IMR-90 (cell line): ENCODE data around the gene PDGFA. TPM values are rescaled to one million over a fixed set of nuclear protein-coding genes. Genes with fewer than 3 reads are reported as not detected.

Experiments
- ATAC-seq: fragments of 200-7000 bp; cut with Tn5 transposase; 2 replicates; pipeline ENCODE4 v1.9.1; 2020; ENCODE audit warnings: low read depth, mild to moderate bottlenecking, moderate library complexity
- BruUV-seq: library from RNA; stranded (reverse); fragments of 400-500 nt; replicated peaks from 2 replicates; lab custom pipeline; 2021; lab: Mats Ljungman, UMichigan
- CTCF ChIA-PET: fragments of 300-600 bp; formaldehyde crosslinking; extraction: SDS; loops from one replicate; lab custom pipeline; 2021; ENCODE audit warnings: antibody characterized with exemption; lab: Yijun Ruan, JAX
- POLR2A ChIA-PET: fragments of 300-600 bp; sonication (Branson Sonifier 250); formaldehyde crosslinking; loops from one replicate; lab custom pipeline; 2022; ENCODE audit warnings: antibody characterized with exemption; ENCODE audit not compliant: unreplicated experiment; lab: Charles Lee
- DNase-seq: peaks from one replicate; pipeline ENCODE4 v3.0.0; 2013
- H2AFZ ChIP-seq: replicated peaks from 2 replicates; pipeline ENCODE3; 2013; ENCODE audit warnings: low read length, mild to moderate bottlenecking; ENCODE audit not compliant: poor library complexity
- H2AK5ac ChIP-seq: 2 replicates; pipeline ENCODE4 v1.6.1; 2013; ENCODE audit warnings: low read depth, low read length, inconsistent platforms
- H2AK9ac ChIP-seq: replicated peaks from 2 replicates; pipeline ENCODE3; 2013; ENCODE audit warnings: mild to moderate bottlenecking, low read depth, low read length, moderate library complexity; ENCODE audit not compliant: poor library complexity
- H2BK120ac ChIP-seq: 2 replicates; pipeline ENCODE4 v1.6.1; 2013; ENCODE audit warnings: low read depth, low read length, inconsistent platforms
- H2BK15ac ChIP-seq: 3 replicates; pipeline ENCODE4 v1.6.1; 2013; ENCODE audit warnings: low read depth, low read length, inconsistent platforms
- H2BK20ac ChIP-seq: 2 replicates; pipeline ENCODE4 v1.6.1; 2013; ENCODE audit warnings: low read depth, mild to moderate bottlenecking, inconsistent platforms, low read length, moderate library complexity
- H2BK5ac ChIP-seq: 2 replicates; pipeline ENCODE4 v1.6.1; 2013; ENCODE audit warnings: mild to moderate bottlenecking, low read depth, low read length, inconsistent platforms; ENCODE audit not compliant: poor library complexity, severe bottlenecking
- H3K14ac ChIP-seq: replicated peaks from 2 replicates; pipeline ENCODE4 v1.6.1; 2013; ENCODE audit warnings: low read depth, low read length, inconsistent platforms
- H3K18ac ChIP-seq: 2 replicates; pipeline ENCODE4 v1.6.1; 2013; ENCODE audit warnings: low read depth, low read length, control low read depth
- H3K23ac ChIP-seq: 2 replicates; pipeline ENCODE4 v1.6.1; 2013; ENCODE audit warnings: low read depth, low read length, inconsistent platforms
- H3K27ac ChIP-seq: 2 replicates; pipeline ENCODE4 v1.5.1; 2013; ENCODE audit warnings: mild to moderate bottlenecking, control low read depth, low read length; ENCODE audit not compliant: insufficient read depth
- H3K27me3 ChIP-seq: 2 replicates; pipeline ENCODE4 v1.6.1; 2013; ENCODE audit warnings: low read length; ENCODE audit not compliant: control insufficient read depth, insufficient read depth
- H3K36me3 ChIP-seq: 2 replicates; pipeline ENCODE4 v1.6.1; 2013; ENCODE audit warnings: low read length, mixed read lengths; ENCODE audit not compliant: control insufficient read depth, insufficient read depth
- H3K4ac ChIP-seq: 2 replicates; pipeline ENCODE4 v1.6.1; 2013; ENCODE audit warnings: low read depth, low read length, inconsistent platforms
- H3K4me1 ChIP-seq: 2 replicates; pipeline ENCODE4 v1.6.1; 2013; ENCODE audit warnings: low read length, mixed read lengths; ENCODE audit not compliant: control insufficient read depth, insufficient read depth
- H3K4me2 ChIP-seq: 2 replicates; pipeline ENCODE4 v1.6.1; 2013; ENCODE audit warnings: low read depth, mild to moderate bottlenecking, control low read depth, low read length, moderate library complexity
- H3K4me3 ChIP-seq: 2 replicates; pipeline ENCODE4 v1.5.1; 2013; ENCODE audit warnings: low read depth, mild to moderate bottlenecking, control low read depth, low read length, moderate library complexity; ENCODE audit not compliant: insufficient read depth
- H3K56ac ChIP-seq: 2 replicates; pipeline ENCODE4 v1.6.1; 2013; ENCODE audit warnings: low read length, inconsistent platforms; ENCODE audit not compliant: insufficient read depth; ENCODE audit errors: extremely low read depth
- H3K79me1 ChIP-seq, 2 experiments: 2 replicates each; pipeline ENCODE4 v1.6.1; 2013; ENCODE audit warnings: low read length in 2 of 2, inconsistent platforms in 1 of 2, low read depth in 1 of 2
- H3K9ac ChIP-seq: 2 replicates; pipeline ENCODE4 v1.6.1; 2013; ENCODE audit warnings: low read depth, low read length, control low read depth
- H3K9me1 ChIP-seq: 2 replicates; pipeline ENCODE4 v1.6.1; 2013; ENCODE audit warnings: low read length, inconsistent platforms; ENCODE audit not compliant: insufficient read depth
- H3K9me3 ChIP-seq: 2 replicates; pipeline ENCODE4 v1.6.1; 2013; ENCODE audit warnings: low read length; ENCODE audit not compliant: control insufficient read depth, insufficient read depth
- H4K20me1 ChIP-seq: 2 replicates; pipeline ENCODE4 v1.6.1; 2013; ENCODE audit warnings: low read length, inconsistent platforms; ENCODE audit not compliant: insufficient read depth
- H4K5ac ChIP-seq: 2 replicates; pipeline ENCODE4 v1.6.1; 2013; ENCODE audit warnings: mild to moderate bottlenecking, low read depth, low read length, control low read depth
- H4K8ac ChIP-seq, 2 experiments: 2 replicates each; pipeline ENCODE4 v1.6.1; 2013; ENCODE audit warnings: low read depth in 2 of 2, low read length in 2 of 2, control low read depth in 1 of 2, inconsistent platforms in 1 of 2
- H4K91ac ChIP-seq: 2 replicates; pipeline ENCODE4 v1.6.1; 2013; ENCODE audit warnings: low read depth, low read length, inconsistent platforms; ENCODE audit not compliant: insufficient read depth
- CEBPB ChIP-seq: IDR thresholded peaks from 2 replicates; pipeline ENCODE4 v1.6.1; 2012; ENCODE audit warnings: low read depth, low read length, improper control_type of control experiment
- CHD1 ChIP-seq: IDR thresholded peaks from 2 replicates; pipeline ENCODE4 v1.6.1; 2012; ENCODE audit warnings: low read depth, low read length, improper control_type of control experiment
- FOS ChIP-seq: fragments of 150-350 bp; IDR thresholded peaks from 2 replicates; pipeline ENCODE4 v1.6.1; 2016; ENCODE audit warnings: low read depth, low read length
- MAZ ChIP-seq: IDR thresholded peaks from 2 replicates; pipeline ENCODE4 v1.6.1; 2012; ENCODE audit warnings: low read depth, mild to moderate bottlenecking, low read length, improper control_type of control experiment, moderate library complexity, borderline replicate concordance
- MXI1 ChIP-seq: IDR thresholded peaks from 2 replicates; pipeline ENCODE4 v1.6.1; 2012; ENCODE audit warnings: low read depth, mild to moderate bottlenecking, low read length, moderate library complexity, borderline replicate concordance
- NFE2L2 ChIP-seq: fragments of 150-350 bp; IDR thresholded peaks from 2 replicates; pipeline ENCODE4 v1.6.1; 2016; ENCODE audit warnings: low read depth, mild to moderate bottlenecking, low read length
- RAD21 ChIP-seq: IDR thresholded peaks from 2 replicates; pipeline ENCODE4 v1.6.1; 2012; ENCODE audit warnings: low read length, improper control_type of control experiment
- RCOR1 ChIP-seq: IDR thresholded peaks from 2 replicates; pipeline ENCODE4 v1.6.1; 2012; ENCODE audit warnings: mild to moderate bottlenecking, low read length, improper control_type of control experiment; ENCODE audit not compliant: insufficient replicate concordance
- RFX5 ChIP-seq: IDR thresholded peaks from 2 replicates; pipeline ENCODE4 v1.8.0; 2012; ENCODE audit warnings: low read depth, mild to moderate bottlenecking, low read length, moderate library complexity
- SMC3 ChIP-seq: fragments of 150-350 bp; IDR thresholded peaks from 2 replicates; pipeline ENCODE4 v1.6.1; 2016; ENCODE audit warnings: low read depth, mild to moderate bottlenecking, antibody characterized with exemption, low read length, moderate library complexity
- WGBS, 2 experiments: methylation state at CpG; one replicate each; pipeline versions ENCODE4 v1.1.5 to v1.1.7; 2013; ENCODE audit warnings: missing lambda C conversion rate in 2 of 2; ENCODE audit not compliant: insufficient read length in 1 of 2; ENCODE audit errors: extremely low coverage in 2 of 2; 5-methylcytosine and 5-hydroxymethylcytosine counted together
- dilution Hi-C: fragments of 300-500 bp; cut with HindIII; formaldehyde crosslinking; loops from one replicate; pipeline ENCODE4 v1.14.3; 2018; ENCODE audit warnings: low sequenced_read_pairs; ENCODE audit not compliant: unreplicated experiment
- in situ Hi-C: fragments of 300-500 bp; cut with MboI; formaldehyde crosslinking; loops from 3 replicates; pipeline ENCODE4 v1.14.3; 2019; ENCODE audit warnings: low sequenced_read_pairs, inconsistent platforms, mixed read lengths
- intact Hi-C: fragments of 100-400 bp; cut with micrococcal nuclease; formaldehyde crosslinking; loops from 2 replicates; pipeline ENCODE4 v1.10.0; 2022
- polyA plus RNA-seq, 3 experiments: library from polyadenylated mRNA; depleted of rRNA; stranded (reverse); fragments of >200 nt; gene quantifications; 2 replicates each; pipeline ENCODE4 v1.2.3, GENCODE V29; 2012; ENCODE audit warnings: low replicate concordance in 1 of 3
- total RNA-seq: library from RNA; depleted of rRNA; stranded (reverse); fragments of >200 nt; gene quantifications from 2 replicates; pipeline ENCODE4 v1.2.3, GENCODE V29; 2012
- TF ChIP-seq, protein P1 (sequence below): fragments of 150-350 bp; IDR thresholded peaks from 2 replicates; pipeline ENCODE4 v1.6.1; 2017; ENCODE audit warnings: mild to moderate bottlenecking, antibody characterized with exemption, low read length, low read depth
- TF ChIP-seq, protein P2 (sequence below): fragments of 150-350 bp; IDR thresholded peaks from 2 replicates; pipeline ENCODE4 v1.6.1; 2016; ENCODE audit warnings: low read depth, mild to moderate bottlenecking, low read length, moderate library complexity, borderline replicate concordance
- TF ChIP-seq, protein P3 (sequence below): conservative IDR thresholded peaks from 2 replicates; pipeline ENCODE4 v1.5.1; 2012; ENCODE audit warnings: mild to moderate bottlenecking, low read depth, low read length, improper control_type of control experiment

The PDGFA gene
- total and polyA plus RNA-seq, 2 of the 4 experiments (the other 2 are of a cell fraction), result 3.3 to 3.8 TPM

DNA sequence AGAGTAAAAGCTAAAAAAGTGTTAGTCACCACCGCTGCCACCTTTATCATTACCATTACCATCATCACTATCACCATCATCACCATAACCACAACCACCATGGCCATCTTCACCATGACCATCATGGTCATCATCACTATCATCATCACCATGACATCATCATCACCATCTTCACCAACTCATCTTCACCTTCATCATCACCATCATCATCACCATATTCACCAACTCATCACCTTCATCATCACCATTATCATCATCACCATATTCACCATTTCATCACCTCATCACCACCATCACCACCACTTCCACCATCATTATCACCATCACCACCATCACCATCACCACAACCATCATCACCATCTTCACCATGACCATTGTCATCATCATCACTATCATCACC, 46.5 kb upstream of the PDGFA start:
- 0 out of 2 replicates have a peak, but pooled peaks cover 3% of the 10 kb centered on the region for H3K9me1 ChIP-seq
- H3K27me3 ChIP-seq, result no peaks in the 10 kb centered on the region; the same call in 1 of the 2 replicates
- no peak overlapping the region for H3K23ac ChIP-seq
- H3K18ac ChIP-seq, result no peak overlapping the region
- 71% methylated on average over 1 of the region's 1 CpG; no CpG with 5 or more reads in 1 of the 2 experiments for WGBS, 2 experiments
- no peak overlapping the region for H2BK15ac ChIP-seq
- POLR2A ChIA-PET, result no interaction called here
- H4K5ac ChIP-seq, result no peak overlapping the region
- ATAC-seq (no peak), DNase-seq (no peak)
- H2AFZ ChIP-seq, result no peak overlapping the region
- no peaks in the 10 kb centered on the region for H3K79me1 ChIP-seq
- CTCF ChIA-PET, result no interaction called here
- no peak overlapping the region for H3K4ac ChIP-seq
- H3K4me2 ChIP-seq, result no peak overlapping the region
- H4K8ac ChIP-seq, result no peak overlapping the region
- no peaks in the 10 kb centered on the region for H3K36me3 ChIP-seq
- no peaks in the 10 kb centered on the region for H4K20me1 ChIP-seq
- no peak overlapping the region for H2BK20ac ChIP-seq
- no peak overlapping the region for H2AK5ac ChIP-seq
- in situ Hi-C loops, result no loop called here
- dilution Hi-C loops, result no loop called here
- H3K56ac ChIP-seq, result no peak overlapping the region
- H3K14ac ChIP-seq, result no peak overlapping the region
- no peaks in the 10 kb centered on the region; the same call in 1 of the 2 replicates for H3K4me1 ChIP-seq
- H4K91ac ChIP-seq, result no peak overlapping the region
- H3K9ac ChIP-seq, result no peak overlapping the region
- intact Hi-C loops, result no loop called here
- H2BK5ac ChIP-seq, result no peak overlapping the region
- H3K27ac ChIP-seq, result no peak overlapping the region
- no peak overlapping the region for H3K4me3 ChIP-seq
- TF ChIP-seq MXI1 (no peak), RAD21 (no peak), RFX5 (no peak), NFE2L2 (no peak), CHD1 (no peak), MAZ (no peak), CEBPB (no peak), FOS (no peak), RCOR1 (no peak), SMC3 (no peak)
- TF ChIP-seq, protein P1, sequence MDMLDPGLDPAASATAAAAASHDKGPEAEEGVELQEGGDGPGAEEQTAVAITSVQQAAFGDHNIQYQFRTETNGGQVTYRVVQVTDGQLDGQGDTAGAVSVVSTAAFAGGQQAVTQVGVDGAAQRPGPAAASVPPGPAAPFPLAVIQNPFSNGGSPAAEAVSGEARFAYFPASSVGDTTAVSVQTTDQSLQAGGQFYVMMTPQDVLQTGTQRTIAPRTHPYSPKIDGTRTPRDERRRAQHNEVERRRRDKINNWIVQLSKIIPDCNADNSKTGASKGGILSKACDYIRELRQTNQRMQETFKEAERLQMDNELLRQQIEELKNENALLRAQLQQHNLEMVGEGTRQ, result no peak
- TF ChIP-seq, protein P2, sequence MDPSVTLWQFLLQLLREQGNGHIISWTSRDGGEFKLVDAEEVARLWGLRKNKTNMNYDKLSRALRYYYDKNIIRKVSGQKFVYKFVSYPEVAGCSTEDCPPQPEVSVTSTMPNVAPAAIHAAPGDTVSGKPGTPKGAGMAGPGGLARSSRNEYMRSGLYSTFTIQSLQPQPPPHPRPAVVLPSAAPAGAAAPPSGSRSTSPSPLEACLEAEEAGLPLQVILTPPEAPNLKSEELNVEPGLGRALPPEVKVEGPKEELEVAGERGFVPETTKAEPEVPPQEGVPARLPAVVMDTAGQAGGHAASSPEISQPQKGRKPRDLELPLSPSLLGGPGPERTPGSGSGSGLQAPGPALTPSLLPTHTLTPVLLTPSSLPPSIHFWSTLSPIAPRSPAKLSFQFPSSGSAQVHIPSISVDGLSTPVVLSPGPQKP, result no peak
- TF ChIP-seq, protein P3, sequence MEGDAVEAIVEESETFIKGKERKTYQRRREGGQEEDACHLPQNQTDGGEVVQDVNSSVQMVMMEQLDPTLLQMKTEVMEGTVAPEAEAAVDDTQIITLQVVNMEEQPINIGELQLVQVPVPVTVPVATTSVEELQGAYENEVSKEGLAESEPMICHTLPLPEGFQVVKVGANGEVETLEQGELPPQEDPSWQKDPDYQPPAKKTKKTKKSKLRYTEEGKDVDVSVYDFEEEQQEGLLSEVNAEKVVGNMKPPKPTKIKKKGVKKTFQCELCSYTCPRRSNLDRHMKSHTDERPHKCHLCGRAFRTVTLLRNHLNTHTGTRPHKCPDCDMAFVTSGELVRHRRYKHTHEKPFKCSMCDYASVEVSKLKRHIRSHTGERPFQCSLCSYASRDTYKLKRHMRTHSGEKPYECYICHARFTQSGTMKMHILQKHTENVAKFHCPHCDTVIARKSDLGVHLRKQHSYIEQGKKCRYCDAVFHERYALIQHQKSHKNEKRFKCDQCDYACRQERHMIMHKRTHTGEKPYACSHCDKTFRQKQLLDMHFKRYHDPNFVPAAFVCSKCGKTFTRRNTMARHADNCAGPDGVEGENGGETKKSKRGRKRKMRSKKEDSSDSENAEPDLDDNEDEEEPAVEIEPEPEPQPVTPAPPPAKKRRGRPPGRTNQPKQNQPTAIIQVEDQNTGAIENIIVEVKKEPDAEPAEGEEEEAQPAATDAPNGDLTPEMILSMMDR, result no peak
- H3K9me3 ChIP-seq, result no peaks in the 10 kb centered on the region; the same call in 1 of the 2 replicates
- H2AK9ac ChIP-seq, result no peak overlapping the region
- no peak overlapping the region for H2BK120ac ChIP-seq
- no TSS peak for BruUV-seq
